Measurements from ENCODE around the gene KCNQ1.

KCNQ1 gene

DNA sequence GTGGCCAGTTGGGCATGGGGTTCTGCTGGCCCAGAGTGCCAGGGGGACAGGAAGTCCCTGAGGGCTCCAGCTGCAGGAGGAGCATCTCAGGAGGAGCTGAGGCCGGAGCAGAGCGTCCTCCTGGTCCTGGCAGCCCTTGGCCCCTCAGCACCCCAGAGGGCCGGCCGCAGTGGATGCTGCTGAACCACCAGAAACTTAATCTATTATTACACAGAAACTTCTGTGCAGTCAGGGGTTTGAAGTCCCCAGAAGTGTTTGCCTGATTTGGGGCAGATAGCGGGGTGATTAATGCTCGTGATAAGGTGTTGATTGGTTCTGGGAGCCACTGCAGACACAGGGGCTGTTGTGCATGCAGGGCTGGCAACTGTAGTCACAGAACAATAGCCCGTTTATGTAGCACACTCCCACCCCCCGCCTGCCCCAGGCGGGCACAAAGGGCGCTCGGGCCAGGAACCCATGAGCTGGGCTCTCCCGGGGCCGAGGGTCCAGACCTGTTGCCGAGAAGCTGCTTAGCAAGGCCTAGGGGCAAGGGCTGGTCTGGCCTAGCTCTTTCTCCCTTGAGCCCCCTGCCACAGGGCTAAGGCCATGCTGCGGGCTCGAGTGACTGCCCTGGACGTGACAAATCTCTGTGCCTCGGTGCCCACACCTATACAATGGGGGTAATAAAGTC is 284.0 kb downstream of the KCNQ1 start:
- DNase-seq, result no peak

DNA sequence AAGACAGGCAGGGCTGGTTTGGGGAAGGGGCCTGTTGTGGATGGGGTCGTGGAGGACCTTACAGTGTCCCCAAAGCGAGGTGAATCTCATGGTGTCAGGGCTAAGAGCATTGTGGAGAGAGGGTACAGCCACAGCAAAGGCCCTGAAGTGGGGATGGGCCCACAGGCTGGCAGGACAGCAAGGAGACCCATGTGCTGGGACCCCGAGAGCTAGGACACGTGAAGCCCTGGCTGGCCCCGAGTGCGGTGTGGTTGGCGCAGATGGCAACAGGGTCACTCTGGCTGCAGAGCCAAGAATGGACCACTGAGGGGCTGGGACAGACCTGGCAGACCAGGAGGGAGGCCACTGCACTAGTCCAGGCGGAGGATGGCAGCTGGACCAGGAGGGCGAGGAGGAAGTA is 285.0 kb downstream of the KCNQ1 start:
- no peak for DNase-seq

DNA sequence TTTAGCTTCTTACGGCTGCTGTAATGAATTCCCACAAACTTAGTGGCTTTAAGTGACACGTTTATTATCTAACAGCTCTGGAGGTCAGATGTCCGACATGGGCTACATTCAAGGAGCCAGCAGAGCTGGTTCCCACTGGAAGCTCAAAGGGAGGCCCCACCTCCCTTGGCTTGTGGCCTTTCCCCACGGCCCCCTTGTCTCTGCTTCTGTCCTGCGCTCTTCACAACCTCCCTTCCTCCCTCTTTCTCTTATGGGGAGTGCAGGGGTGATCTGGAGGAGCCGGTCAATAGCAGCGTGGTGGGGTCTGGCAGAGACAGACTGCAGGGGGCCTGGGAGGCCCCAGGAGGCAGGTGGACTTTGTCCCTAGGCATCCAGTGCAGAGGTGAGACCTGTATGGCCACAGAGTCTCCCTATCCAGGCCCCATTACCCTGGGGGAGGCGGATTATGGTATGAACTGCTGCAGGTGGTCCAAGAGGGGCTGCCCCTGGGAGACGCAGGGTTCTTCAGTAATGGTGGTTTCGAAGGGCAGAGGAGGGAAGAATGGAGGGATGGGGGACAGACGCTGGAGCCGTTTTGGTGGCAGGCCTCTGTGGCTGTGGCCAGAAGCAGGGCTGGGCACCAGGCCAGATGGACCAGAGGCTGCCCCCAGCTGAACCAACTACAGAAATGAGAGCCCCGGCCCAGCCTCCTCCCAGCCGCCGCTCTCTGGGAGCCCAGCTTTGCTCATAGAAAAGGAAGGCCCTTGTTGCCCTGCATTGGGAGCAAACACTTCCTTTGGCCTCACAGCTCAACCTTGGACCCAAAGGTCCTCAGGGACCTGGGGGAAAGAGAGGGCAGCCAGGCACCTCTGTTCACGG is 285.7 kb downstream of the KCNQ1 start:
- no peak for DNase-seq

DNA sequence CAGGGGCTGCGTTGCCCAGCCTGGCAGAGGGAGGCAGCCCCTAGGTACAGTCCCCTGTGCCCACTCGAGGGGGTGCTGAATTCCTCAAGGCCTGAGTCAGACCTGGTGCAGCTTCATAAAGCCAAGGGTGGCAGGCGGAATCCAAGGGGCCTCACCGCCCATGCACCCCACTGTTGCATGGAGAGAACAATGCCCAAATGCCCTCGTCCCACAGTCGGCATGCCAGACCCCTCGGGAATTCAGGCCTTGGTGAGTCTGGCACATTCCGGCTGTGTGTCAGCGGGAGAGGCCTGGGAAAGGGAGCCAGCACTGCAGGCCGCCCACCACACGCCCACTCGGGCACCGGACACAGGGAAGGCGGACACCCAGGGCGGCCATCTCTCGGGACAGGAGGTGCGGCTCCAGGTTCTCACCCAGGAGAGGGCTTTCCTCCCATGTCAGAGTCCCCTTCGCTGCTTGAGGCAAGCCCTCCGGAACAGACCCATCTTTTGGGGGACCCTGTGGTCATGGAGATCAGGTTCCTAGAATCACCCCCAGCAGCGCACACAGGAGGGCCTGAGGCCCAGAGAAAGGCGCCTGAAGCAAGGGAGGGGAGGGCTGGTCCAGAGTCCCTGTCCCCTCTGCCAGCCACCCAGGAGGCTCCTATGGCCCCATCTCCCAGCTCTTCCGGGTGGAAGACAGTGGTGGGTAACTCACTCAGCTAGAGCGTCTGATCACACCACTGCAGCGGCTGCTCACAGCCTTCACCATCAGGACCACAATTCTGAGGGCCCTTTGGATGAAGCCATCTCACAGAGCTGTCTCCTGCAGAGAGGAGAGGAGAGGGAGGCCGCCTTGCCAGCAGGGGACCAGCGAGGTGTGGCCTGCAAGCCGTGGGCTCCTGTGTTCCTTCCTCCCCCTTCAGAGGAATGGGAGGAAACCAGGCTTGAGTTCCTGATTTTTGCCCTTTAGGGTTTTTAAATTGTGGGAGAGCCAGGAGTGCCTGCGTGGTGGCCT is 286.6 kb downstream of the KCNQ1 start:
- DNase-seq, result no peak

DNA sequence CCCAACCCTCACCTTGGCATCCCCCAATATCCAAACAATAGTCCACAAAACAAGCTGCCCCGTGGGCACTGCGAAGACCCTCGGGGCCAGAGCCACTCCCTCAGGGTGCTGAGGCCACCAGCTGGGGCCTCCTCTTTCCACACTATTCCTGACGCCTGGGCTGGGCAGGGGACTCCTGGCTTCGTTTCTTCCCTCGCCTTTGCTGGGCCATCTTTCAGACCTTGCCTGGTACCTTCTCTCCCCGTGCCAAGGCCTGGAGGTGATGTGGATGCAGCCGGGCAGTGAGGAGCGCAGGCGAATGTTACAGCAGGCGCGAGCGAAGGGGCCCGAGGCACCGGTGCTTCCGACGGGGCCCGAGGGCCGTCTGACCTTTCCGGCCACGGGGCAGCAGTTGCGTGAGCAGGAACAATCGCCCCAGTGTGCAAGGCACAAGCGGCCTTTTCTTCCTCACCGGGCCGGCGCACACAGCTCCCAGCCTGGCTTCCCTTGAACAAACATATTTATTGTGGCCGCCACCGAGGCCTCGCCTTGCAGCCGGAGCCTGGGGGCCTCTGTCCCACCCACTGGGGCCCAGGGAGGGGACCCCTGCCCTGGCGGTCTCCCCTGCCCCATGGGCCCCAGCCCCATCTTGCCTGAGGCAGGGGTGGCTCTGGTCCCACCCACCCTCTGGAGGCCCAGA is 287.6 kb downstream of the KCNQ1 start:
- DNase-seq, result no peak

DNA sequence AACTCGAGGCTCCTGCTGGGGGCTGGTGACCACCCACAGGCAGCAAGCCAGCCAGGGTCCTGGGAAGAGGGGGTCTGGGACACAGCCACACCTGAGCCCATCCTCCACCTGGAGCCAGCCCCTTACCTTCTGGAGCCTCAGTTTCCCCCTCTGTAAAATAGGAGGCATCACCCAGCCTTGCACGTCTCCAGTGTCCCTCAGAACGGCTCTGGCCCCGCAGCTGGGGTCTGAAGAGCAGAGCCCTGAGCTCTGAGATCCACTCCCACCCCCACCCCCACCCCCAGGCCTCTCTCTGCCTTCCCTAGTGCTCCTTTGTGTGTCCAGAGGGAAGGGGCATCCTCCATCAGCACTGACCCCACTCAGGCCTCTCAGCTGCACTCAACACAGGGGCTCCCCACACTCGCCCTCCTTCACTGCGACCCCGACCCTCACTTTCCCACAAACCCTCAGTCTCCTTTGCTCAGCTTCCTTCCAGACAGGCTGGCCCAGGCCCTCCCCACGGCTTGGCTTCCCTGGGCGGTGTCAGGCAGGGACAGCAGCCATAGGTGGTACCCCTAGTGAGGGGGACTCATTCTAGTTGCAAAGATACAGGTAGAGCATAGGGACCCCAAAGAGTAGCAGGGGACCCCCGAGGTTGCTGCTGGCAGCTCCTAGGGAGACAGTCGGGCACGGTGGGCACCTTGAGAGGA is 288.3 kb downstream of the KCNQ1 start:
- no peak for DNase-seq

DNA sequence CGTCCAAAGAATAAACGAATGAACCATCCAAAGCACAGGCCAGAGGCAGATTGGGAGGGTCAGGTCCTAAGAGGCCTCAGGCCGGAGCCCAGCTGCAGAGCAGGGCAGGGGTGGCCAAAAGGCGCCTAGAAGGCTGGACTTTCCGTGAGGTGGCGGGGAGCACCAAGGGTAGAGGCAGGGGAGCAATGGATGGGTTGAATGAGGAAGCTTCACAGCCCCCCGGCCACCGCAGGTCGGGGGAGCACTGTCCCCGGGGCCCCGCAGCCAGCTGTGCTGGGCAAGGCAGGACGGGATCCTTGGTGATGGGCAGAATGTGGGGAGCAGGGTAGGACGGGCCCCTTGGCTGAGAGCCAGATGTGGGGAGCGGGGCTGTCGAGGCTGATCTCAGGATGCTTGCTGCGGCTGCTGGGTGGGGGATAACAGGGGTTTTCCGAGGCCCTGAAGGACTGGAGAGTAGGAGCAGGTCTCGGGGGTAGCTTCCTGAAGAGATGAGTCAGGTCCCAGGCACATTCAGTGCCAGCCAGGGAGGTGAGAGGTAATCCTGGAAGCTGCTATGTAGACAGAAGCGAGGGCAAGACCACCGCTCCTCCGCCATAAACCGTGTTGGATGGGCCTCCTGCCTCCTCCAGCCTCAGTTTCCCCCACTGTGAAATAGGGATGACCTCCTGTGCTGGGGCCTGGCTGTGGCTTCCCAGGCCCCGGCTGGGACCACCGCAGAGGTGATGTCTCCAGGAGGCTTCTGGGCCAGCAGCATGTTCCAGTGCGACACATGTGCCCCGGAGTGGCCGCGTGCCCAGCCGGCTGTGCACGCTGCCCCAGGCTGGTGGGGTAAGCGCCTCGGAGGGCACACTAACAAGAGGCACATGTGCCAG is 289.6 kb downstream of the KCNQ1 start:
- no peak for DNase-seq

DNA sequence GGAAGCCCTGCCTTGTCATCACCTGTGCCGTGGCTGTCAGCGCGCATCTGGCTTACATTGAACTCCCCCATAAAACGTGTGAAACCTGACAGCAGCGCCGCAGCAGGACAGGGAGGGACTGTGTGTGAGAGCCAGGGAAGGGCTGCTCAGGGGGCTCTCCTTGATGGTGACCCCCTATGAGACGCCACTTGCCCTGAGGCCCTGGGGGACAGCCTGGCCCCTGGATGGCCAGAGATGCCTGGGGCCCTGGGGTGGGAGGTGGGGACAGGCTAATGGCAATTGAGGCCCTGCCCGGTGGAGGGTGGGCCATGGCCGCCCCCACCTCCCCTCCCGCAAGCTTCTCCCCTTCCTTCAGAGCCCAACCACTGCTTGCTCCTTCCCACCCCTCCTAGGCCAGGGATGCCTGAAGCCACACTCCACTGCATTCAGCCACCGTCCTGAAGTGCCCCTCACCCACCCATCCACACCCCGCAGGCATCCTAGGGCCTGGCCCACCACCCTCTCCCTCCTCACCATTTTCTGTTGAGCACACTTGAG is 290.3 kb downstream of the KCNQ1 start:
- DNase-seq, result no peak

DNA sequence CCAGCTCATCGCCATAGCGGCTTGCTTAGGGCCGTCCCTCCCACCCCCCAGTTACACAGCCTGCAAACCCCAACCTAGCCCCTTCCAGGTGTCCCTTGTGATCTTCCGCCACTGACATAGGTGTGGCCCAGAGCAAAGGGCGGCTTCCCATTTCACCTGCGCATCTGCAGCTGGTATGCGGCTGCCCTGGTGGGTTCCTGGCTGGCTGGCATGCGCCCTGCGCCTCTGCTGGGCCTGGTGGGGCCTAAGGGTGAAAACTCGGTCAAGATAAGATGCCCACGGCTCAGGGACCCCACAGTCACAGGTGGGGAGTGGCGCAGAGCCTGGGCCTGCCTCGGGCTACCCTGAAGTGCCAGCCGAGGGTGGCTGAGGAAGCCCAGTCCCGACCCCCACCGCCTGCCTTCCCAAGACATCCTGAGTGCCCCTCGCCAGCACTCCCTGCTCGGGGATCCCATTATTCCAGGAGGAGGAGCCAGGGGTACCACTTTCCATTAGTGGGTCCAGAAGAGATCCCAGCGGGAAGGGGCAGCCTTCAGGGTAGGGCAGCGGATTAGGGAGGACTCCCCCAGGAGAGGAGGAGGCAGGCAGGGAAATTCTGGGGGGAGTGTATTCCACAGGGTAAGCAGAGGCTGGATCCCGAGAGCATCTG is 291.9 kb downstream of the KCNQ1 start:
- DNase-seq, result no peak

DNA sequence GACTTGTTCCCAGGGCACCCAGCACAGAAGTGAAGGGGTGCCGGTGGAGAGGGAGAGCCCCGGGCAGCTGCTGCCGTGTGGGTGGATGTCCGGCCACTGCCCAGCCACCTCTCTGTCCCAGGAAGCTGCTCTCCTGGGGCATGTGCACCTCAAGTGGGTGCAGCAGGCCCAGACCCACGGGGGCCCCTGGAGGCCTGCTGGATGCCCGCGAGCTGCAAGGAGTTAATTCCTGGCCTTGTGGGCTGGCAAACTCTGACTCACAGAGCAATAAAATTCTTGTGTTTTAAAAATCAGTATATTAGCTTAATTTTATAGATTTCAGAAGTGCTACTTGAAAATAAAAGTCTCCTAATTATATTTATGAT is 292.4 kb downstream of the KCNQ1 start:
- DNase-seq, result no peak

DNA sequence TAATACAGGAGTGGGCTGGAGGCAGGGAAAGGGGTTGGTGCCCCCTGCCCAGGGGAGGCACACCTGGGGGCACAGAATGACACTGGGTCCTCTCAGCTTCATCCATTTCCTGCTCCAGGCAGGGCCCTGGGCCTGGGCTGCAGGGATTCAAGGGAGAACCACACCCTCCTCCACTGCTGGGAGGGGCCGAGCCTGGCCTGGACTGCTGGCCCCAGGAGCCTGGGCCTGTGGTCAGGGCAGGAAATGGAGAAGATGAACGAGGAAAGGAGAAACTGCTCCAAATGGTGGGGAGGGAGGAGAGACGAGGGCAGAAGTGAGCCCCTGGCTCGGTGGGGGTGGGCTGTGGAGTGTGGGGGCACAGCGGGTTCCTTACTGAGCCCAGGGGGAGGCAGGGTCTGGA is 293.1 kb downstream of the KCNQ1 start:
- no peak for DNase-seq

DNA sequence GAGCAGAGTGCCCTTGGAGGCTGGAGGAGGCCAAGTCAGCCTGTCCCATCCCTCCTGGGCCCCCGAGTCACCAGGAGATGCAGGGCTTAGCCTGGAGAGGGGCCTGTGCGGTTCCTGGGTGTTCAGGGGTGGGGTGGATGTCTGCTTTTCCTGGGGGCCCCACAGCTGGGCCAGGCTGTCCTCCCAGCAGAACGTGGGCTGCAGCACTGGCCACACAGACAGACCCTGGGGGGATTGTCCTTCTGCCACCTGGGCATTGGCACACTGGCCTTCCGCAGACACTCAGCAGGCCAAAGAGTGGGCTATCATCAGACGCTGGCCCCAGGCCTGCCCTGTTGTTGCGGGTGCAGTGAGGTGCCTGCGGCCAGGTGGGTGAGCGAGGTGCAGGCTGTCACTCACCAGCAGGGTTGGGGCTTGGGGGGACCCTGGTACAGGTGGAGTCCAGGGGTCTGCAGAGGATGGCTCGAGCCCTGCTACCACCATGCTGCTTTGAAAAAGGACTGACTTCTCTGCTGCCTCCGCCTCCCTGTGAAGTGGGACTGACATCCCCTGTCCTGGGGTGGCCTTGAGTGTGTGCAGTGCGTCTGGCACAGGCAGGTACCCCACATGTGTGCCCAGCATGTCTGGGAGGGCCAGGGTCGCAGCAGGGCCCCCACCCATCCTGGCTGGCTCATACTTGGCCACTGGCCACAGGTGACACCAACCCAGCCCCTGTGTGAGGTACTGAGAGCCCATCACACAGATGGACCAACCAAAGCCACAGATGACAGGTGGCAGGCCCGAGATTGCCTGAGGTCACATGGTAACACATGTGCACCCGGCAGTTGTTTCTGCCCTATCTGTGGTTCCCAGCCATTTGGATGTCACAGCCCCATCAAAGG is 294.0 kb downstream of the KCNQ1 start:
- DNase-seq, result no peak

DNA sequence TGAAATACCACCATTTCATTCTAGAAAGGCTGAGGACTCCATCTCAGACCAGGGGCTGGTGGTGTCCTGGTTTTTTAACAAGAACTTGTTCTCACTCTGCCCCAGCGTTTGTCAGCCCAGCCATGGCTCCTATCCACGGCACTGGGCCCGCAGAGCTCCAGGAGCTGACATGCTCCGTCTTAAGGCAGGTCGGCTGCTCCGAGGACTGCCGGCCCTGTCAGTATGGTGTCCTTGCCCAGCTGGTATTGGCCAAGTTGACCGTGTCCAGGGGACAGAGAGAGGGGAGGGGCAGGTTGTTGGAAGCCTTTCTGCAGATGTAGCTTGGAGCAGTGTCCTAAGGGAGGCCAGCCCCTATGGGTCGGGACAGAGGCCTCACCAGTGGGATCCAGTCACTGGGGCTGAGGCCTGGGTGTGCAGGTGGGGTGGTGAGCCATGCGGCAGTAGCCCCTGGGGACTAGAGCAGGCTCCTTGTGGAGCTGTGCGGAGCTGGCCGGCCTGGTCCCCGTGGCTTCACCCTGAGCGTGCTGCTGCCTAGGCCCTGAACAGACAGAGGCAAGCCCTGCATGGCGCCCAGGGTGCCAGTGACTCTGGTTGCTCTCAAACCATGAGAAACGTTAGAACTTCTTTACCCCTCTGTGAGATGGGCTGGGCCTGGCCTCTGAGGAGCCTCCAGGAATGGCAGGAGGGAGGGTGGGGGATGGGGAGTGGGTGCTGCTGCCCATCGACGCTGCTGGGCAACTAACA is 294.9 kb downstream of the KCNQ1 start:
- no peak for DNase-seq

DNA sequence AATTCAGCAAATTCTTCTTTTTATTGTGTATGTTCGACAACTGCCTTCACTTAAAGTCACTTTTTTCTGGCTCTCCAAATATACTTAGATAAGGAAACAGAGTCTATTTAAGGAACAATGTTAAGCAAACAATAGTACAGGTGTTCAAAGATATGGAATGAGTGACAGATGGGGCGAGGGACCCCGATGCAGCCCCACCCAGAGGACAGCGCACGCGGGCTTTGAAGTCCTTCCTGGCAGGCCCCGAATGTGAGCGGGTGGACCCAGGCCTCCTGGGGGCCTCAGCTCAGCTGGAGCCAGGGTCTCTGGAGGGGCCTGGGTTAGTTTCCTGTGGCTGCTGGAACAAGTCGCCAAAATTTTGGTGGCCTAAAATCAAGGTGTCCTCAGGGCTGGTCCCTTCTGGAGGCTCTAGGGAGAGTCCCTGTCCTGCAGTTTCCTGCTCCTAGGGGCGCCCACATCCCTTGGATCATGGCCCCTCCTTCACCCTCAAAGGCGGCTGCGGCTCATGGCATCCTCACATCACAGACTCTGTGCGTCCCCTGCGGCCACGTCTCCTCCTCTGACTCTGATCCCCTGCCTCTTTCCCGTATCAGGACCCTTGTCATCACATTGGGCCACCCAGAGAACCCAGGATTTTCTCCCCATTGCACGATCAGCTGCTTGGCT is 295.6 kb downstream of the KCNQ1 start:
- DNase-seq, result no peak

DNA sequence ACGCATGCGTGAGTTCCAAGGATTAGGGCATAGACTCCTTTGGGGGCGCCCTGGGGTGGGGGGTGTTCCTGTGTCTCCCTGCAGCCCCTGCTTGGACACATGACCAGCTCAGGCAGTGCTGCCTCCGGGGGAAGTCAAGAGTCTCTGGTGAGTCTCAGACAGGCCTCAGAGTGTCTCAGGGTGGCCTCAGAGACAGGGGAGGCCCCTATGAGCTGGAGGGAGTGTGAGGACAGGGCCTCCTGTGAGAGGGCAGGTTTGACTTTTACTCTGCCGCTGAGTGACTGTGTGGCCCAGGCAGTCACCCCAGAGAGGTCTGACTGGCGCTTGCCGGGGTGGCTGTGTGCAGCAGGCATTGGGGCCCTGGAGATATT is 296.2 kb downstream of the KCNQ1 start:
- no peak for DNase-seq

DNA sequence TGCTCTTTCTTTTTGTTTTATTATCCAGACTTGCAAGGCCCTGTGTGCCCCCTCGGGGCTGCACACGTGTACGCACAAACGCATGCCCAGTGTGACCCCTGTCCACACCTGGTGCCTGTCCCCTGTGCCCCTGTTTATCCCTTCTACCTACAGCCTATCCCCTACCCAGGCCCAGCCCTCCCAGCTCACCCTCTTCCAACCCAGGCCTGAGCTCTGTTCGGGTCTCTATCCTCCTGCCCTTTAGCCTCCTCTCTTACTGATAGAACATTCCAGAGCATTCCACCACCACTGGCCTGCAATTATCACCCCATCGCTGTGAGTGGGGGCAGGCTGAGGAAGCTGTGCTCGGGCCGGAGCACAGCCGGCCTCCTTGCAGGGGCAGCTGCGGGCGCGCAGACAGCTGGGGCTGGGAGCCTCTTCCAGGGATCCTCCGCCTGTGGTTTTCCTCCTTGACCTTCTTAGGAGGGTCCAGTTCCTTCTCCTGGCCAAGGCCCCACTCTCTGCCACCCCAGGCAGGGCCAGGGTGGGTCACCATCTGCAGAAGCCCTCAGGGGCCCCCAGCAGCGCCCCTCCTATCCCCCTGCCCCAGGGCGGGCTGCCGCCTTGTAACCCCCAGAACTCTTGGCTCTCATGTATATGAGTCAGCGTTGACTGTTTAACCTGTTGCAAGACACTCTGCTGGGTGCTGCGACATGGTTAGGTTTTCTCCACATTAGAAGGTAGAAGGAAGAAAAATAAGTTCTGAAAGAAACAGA is 296.7 kb downstream of the KCNQ1 start:
- DNase-seq, result no peak

DNA sequence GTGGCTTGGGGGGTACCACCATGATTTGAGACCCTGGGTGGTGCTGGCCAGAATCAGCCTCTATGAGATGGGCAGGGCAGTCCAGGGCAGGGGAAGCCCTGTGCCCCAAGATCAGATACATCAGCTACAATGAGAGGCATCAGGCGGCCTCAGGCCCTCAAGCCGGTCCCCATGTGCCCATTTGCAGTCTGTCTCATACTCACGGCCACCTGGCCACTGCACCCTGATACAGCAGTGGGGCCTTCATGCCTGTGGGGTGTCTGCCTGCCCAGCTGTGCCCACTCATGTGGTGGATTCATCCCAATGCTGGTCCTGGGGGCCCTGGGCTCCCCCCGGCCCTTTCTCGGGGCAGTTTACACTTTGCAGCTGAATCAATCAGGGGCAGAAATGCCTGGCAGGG is 297.4 kb downstream of the KCNQ1 start:
- DNase-seq, result no peak
